HG03378 (cell line): ENCODE data around the gene CORO7.

Experiments used
- ATAC-seq: cut with Tn5 transposase; IDR thresholded peaks from one replicate; pipeline ENCODE4 v1.9.1; 2021; ENCODE audit warnings: mild to moderate bottlenecking, moderate library complexity; ENCODE audit not compliant: unreplicated experiment

The CORO7 gene

DNA sequence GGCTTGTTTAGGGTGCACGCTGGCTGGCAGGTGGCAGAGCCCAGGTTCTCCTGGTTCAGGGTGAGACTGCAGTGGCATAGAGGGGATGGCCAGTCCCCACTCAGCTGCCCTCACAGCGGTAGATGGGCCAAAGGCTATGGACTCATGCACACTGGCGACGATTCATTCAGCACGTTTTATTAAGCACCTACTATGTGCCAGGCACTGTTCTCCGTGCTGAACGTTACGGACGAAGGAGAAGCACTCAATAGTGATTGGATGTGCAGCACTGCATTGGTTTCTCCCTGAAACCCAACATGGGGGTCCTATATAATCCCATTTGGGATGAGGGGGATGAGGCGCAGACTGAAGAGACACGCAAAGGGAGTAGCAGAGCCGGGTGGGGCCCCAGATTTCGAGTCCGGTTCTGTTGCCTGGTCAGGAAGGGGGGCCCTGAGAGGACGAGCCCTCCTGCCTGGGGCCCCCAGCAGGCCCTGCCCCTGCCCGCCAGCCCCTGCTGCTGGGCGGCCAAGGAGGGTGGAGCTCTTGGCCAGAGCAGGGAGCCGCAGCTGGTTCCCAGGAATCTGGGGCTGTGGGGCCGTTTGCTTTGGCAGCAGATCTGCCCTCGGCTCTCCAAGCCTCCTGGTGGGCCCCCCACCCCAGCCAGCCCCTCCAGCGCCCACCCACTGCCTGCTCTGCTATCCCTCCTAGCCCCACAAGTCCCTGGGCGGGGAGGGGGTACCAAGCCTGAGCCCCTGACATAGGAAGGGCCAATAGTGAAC lies 91.7 kb downstream of the CORO7 start:
- ATAC-seq = no peak

GRCh38 chr16:4323845-4324488 lies 92.4 kb downstream of the CORO7 start:
- no peak for ATAC-seq

- ATAC-seq = no peak
These were observed 93.1 kb downstream of the CORO7 start for GRCh38 chr16:4323071-4323844.

DNA sequence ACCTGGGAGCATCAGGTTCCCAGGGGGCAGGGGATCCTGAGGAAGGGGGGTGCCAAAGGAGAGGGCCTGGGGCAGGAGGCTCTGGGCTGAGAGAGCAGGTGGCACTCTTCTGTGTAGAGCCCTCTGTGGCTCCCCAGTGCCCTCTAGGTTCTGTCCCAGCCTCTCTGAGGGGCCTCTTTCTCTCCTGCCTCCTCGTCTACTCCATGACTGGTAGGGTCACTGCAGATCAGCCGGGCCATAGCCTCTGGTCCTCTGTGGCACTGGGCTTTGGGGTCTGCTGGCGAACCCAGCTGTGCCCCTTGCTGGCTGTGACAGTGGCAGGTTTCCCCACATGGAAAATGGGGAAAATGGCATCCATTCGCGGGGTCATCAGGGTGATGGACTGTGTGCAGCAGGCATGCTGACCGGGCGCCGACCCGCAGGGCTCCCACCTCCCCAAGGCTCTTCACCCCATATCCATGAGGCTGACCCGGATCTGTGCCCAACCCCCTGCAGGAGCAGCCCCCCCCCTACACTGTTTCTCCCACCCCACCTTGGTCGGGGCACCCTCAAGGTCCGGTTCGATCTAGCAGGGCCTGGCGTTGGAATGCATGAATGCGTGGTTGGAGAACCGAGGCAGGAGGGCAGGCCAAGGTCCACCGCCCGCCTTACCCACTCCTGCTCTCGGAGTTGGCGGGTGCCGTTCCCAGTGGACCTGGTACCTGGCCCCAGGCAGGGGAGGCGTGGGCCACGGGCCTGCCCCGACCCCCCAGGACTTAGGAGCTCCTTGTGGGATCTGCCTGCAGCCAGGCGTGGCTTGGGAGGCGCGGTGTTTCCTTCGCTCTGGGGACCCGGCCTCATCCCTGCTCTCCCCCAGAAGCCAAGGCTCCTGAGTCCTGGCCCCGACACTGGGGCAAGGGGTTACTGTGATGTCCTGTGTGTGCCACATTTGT lies 94.0 kb downstream of the CORO7 start:
- no peak for ATAC-seq

DNA sequence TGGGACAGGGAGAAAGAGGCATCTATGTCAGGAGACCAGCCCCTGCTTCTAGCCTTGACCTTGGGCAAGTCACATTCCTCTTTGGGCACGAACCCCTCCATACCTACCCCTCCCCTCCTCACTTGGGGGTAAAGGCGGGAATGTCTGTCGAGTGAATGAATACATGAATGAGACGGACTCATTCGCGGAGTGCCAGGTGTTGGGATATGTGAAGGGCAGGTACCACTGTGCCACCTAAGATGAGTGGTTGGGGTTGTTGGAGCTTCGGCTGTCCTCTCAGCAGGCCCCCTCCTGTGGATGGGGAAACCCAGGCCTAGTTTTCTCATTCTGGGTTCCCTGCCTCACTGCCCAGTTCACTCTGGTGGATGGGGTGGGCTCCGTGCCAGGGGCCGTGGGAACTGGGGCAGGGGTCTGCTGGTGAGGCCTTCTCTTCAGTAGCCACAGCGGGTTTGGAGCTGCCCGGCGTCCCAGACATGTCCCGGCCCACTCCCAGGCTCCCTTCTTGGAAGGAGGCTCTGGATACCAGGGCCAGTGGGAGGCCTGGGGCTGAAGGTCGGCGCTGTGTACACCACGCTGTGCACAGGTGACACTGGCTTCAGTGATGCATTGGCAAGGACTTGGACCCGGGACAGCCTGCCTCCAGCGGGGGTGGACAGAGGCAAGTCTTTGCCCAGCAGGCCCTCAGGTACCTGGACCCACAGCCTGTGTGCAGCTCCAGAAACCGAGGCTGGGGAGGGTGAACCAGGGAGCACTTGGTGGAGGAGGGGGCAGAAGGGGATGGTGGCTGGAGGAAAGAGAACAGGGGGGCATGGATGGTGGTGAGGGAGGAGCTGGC lies 94.9 kb downstream of the CORO7 start:
- no peak for ATAC-seq

- ATAC-seq = no peak
These were observed 95.7 kb downstream of the CORO7 start for GRCh38 chr16:4320571-4321137.

DNA sequence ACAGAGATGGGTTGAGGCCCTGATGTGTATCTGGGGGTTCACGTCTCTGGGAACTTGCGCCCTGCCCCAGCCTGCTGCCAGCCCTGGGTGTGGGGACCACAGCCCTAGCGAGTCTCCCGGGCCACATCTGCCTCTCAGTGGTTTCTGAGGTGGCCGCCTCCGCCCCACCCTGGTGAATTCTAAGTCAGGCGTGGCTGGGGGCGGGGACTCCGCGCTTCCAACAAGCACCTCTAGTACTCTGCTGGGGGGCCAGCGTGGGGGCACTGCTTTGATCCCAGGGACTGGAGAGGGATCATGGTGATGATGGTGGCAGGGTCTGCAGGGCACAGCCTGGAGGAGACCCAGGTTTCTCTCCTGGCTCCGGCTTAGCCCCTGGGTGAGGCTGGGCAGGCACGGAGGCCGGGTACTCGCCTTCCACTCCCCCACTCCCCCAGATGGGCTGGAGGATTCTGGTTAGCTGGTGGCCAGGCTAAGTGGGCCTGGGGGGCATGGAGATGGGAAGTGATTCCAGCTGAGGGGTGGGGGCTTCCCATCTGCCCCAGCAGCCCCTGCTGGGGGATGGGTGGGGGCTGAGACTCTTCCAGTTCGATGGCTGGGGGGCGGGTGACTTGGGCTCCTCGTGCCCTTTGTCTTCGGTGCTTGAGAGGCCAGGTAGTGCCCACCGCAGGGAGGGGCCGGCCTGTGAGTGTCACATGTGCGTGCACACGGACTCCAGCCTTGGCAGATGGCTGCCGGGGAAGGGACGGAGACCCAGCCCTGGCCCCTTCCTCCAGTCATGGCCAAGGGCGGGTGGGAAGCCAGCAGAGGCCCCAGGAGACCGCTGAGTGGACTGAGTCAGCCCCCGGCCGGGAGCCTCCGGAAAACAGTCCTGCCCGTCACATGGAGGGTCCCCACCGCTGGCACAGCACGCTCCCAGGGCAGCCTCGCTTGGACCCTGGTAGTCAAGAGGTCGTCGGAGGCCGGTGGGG lies 96.7 kb downstream of the CORO7 start:
- ATAC-seq = no peak

DNA sequence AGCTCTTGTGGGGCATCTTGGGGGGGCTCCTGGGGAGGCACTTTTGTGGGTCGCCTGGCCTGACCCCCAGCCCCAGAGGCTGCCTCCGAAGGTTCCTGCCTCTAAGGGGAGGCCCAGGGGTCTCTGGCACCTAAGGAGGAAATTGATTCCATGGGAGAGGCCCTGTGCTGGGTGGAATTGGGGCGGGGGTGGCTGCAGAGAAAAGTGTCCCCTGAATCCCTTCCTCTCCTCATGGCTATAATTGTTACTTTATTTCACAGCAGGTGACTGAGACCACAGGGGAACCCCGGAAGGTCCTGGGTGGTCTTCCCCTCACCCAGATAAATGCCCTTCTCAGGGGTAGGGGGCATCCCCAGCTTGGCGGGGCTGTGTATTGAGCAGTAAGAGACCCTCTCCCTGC lies 97.4 kb downstream of the CORO7 start:
- no peak for ATAC-seq

DNA sequence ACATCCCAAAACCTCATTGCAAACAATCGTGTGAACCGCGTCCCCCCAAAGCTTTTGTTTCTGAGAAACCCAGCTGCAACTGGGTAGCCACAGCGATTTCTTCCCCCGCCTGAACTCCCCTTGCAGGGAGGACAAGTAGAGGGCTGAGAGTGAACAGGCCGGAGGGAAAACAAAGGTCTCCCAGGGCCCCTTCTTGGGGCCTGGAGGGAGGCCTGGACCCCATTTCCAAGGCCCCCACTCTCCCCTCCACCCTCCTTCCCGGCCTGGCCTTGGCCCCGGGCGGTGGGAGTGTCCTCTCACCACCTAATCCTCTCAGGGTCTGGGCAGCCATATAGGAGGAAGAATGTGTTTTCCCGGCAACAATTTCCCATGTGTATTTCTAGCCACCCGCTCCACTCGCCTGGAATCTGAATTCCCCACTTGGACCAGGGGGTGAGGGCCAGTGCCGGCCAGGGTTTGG lies 97.9 kb downstream of the CORO7 start:
- no peak for ATAC-seq

DNA sequence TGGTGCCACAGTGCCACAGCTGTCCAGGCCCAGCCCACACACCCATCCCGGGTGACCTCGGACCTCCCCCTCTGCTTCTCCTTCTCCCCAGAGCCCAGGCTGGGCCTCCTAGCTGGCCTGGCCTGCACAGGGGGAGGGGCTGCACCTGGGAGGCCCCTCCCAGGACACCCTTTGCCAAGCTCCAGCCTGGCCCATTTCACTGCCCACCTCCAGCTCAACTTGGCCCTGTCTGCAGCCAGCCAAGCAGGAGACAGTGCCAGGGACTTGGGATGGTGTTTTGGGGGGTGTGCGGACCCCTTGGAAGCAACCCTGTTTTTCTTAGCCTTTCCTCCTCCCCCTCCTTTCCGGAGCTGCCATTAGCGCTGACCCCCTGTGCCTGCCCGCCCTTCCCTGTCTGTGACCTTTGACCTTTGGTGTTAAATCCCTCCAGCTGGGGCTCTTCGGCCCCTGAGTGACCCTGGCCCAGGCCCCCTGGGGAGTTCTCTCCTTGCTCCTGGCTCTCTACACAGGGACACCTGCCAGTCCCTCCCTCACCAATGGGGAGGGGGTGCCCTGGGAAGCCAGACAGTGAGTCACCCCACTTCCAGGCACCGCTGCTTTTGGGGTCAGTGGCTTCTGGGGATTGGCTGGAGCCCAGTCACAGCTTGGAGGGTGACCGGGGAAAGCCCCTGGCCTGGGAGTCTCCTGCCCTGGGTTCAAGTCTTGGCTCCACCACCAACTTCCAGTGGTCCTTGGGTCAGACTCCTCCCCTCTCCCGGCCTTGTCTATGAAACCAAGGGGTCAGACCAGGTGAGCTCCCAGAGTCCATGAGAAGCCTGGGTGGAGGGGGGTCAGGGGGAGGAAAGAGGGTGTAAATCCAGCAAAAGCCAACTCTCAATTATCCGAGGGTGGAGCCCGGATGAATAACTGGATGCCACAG lies 98.6 kb downstream of the CORO7 start:
- ATAC-seq = no peak

GRCh38 chr16:4316864-4317531 lies 99.4 kb downstream of the CORO7 start:
- no peak for ATAC-seq

- no peak for ATAC-seq
These were observed 100.1 kb downstream of the CORO7 start for GRCh38 chr16:4316108-4316863.

DNA sequence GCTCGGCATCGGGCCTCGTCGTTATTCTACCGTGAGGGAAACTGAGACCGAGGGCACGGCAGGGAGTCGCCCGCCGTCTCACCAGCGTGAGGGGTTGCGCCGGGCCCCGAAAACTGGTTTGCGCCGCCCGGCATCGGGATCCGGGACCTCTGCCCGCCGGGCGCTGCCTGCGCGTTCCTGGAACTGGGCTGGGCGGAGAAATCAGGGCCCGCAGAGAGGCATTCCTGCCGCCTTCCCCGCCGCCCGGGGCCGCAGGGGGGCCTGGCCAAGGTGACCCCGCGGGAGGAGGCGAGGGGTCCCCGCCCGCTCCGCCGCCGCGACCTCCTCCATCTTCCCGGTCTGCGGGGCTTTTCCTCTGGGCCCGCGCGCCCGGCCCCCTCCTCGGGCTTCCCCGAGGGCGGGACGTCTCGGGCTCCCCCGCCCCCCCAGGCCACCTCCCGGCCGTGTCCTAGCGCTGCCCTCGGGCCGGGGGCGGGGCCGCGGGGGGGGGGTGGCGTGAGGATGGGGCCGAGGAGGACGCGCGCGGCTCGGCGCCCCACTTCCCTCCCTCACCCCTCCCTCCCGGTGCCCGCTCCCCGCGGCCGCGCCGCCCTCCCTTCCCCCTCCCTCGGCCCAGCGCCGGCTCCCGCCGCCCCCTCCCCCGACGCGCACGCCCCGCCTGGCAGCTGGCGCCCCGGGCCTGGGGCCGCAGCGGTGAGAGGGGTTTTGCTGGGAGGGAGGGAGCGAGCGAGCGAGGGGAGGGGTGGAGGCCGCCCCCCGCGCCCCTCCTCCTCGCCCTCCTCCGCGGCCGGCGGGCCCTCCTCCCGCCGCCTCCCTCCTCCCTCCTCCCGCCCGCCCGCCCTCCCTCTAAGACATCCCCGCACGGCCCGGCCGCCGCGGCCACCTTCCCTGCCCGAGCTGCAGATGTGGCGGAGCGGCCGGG lies 100.9 kb downstream of the CORO7 start, which contains the start of gene GLIS2:
Gene GLIS2, plus strand, starts transcription at position 882 of the 922 bp plus-strand sequence. CDS start 16,214 bp downstream, outside the sequence.
- ATAC-seq = no peak

- no peak for ATAC-seq
These were observed 101.7 kb downstream of the CORO7 start for GRCh38 chr16:4314532-4315185.
